Measurements from ENCODE around the gene RTN4RL1.

Gene RTN4RL1

GRCh38 chr17:2042933-2043332, 17.8 kb upstream of the RTN4RL1 start:
- no peak overlapping the region for H3K23ac ChIP-seq (ENCODE audit: low read length in 2 of 2)
- peak overlapping the region; percentile 87 for H4K91ac ChIP-seq (ENCODE audit: low read length)
- H3K9ac ChIP-seq (ENCODE audit: low read length), result peak overlapping the region; percentile 91
- H3K79me1 ChIP-seq (replicated peaks; ENCODE audit: low read length, poor library complexity, severe bottlenecking), result peaks cover 21% of the 10 kb centered on the region
- peak overlapping the region in 1 of 2 experiments; percentile 91 for H3K4me3 ChIP-seq (ENCODE audit: insufficient read depth in 1 of 2, low read depth in 1 of 2, low read length in 2 of 2)
- H3K36me3 ChIP-seq (ENCODE audit: control insufficient read depth in 1 of 2, insufficient read depth in 2 of 2, low read depth in 1 of 2, low read length in 2 of 2), result peaks cover 38 to 40% of the 10 kb centered on the region in 2 experiments
- H2BK12ac ChIP-seq (ENCODE audit: low read length in 2 of 2), result no peak overlapping the region
- peak; percentile 22 for DNase-seq
- no peaks in the 10 kb centered on the region for H3K27me3 ChIP-seq (ENCODE audit: control insufficient read depth in 1 of 2, insufficient read depth in 1 of 2, low read length in 2 of 2)
- H3K4me1 ChIP-seq (ENCODE audit: control insufficient read depth, insufficient read depth, low read depth, low read length), result peaks cover 20% of the 10 kb centered on the region
- H4K8ac ChIP-seq (ENCODE audit: low read length), result no peak overlapping the region
- H3K4me2 ChIP-seq (ENCODE audit: low read length, poor library complexity, severe bottlenecking), result peak overlapping the region; percentile 91
- H2AFZ ChIP-seq (ENCODE audit: low read depth, low read length), result no peak overlapping the region
- no peak overlapping the region for H2BK15ac ChIP-seq (ENCODE audit: low read depth, poor library complexity, severe bottlenecking)
- H2BK120ac ChIP-seq (ENCODE audit: low read depth, low read length), result no peak overlapping the region
- peak overlapping the region; percentile 24 for H2AK5ac ChIP-seq (ENCODE audit: low read length, severe bottlenecking)
- H3K27ac ChIP-seq (ENCODE audit: low read length, poor library complexity, severe bottlenecking), result peak overlapping the region; percentile 68
- H3K14ac ChIP-seq (ENCODE audit: low read length in 2 of 2), result no peak overlapping the region
- H3K18ac ChIP-seq (ENCODE audit: low read depth in 1 of 2, low read length in 2 of 2), result no peak overlapping the region
- peak overlapping the region in 1 of 2 experiments; percentile 80 for H3K4ac ChIP-seq (ENCODE audit: low read depth in 1 of 2, low read length in 2 of 2)
- H3K9me3 ChIP-seq (ENCODE audit: control insufficient read depth, low read length), result no peaks in the 10 kb centered on the region
- 96% methylated on average over 5 of the region's 5 CpGs for WGBS
- no peak overlapping the region for H2BK5ac ChIP-seq (ENCODE audit: low read depth, low read length, poor library complexity, severe bottlenecking)

- Histone ChIP-seq H3K27me3 (ENCODE audit: control insufficient read depth in 1 of 2, insufficient read depth in 1 of 2, low read length in 2 of 2) (no peaks in the 10 kb centered on the region), H2BK15ac (ENCODE audit: low read depth, poor library complexity, severe bottlenecking) (no peak overlapping the region), H3K14ac (ENCODE audit: low read length in 2 of 2) (peak overlapping the region in 1 of 2 experiments; percentile 78), H4K91ac (ENCODE audit: low read length) (peak overlapping the region; percentile 87), H4K8ac (ENCODE audit: low read length) (peak overlapping the region; percentile 95), H2AK5ac (ENCODE audit: low read length, severe bottlenecking) (peak overlapping the region; percentile 36), H3K4ac (ENCODE audit: low read depth in 1 of 2, low read length in 2 of 2) (peak overlapping the region; percentile 80 to 91), H2BK12ac (ENCODE audit: low read length in 2 of 2) (peak overlapping the region in 1 of 2 experiments; percentile 23), H3K79me1 (replicated peaks; ENCODE audit: low read length, poor library complexity, severe bottlenecking) (peaks cover 21% of the 10 kb centered on the region), H2BK5ac (ENCODE audit: low read depth, low read length, poor library complexity, severe bottlenecking) (peak overlapping the region; percentile 91), H3K4me2 (ENCODE audit: low read length, poor library complexity, severe bottlenecking) (peak overlapping the region; percentile 91), H3K4me3 (ENCODE audit: insufficient read depth in 1 of 2, low read depth in 1 of 2, low read length in 2 of 2) (peak overlapping the region; percentile 81 to 91), H3K23ac (ENCODE audit: low read length in 2 of 2) (no peak overlapping the region), H3K9me3 (ENCODE audit: control insufficient read depth, low read length) (no peaks in the 10 kb centered on the region), H3K9ac (ENCODE audit: low read length) (peak overlapping the region; percentile 91), H2BK120ac (ENCODE audit: low read depth, low read length) (peak overlapping the region; percentile 74), H3K18ac (ENCODE audit: low read depth in 1 of 2, low read length in 2 of 2) (peak overlapping the region; percentile 88 to 94), H3K27ac (ENCODE audit: low read length, poor library complexity, severe bottlenecking) (peak overlapping the region; percentile 68), H3K36me3 (ENCODE audit: control insufficient read depth in 1 of 2, insufficient read depth in 2 of 2, low read depth in 1 of 2, low read length in 2 of 2) (peaks cover 43 to 45% of the 10 kb centered on the region in 2 experiments), H2AFZ (ENCODE audit: low read depth, low read length) (no peak overlapping the region), H3K4me1 (ENCODE audit: control insufficient read depth, insufficient read depth, low read depth, low read length) (peaks cover 20% of the 10 kb centered on the region)
- peak; percentile 67 for DNase-seq
- WGBS, result 45% methylated on average over 17 of the region's 17 CpGs
Observed at GRCh38 chr17:2042390-2042847, 17.3 kb upstream of the RTN4RL1 start.

GRCh38 chr17:2041561-2042389, 16.6 kb upstream of the RTN4RL1 start, which contains the start of gene OVCA2:
Gene OVCA2, plus strand, starts transcription at chr17:2042022. Its CDS starts 26 bp downstream, at chr17:2042048.
- DNase-seq, result peak; percentile 95
- Histone ChIP-seq H3K4me3 (ENCODE audit: insufficient read depth in 1 of 2, low read depth in 1 of 2, low read length in 2 of 2) (peak within 1 kb of the TSS; percentile 91), H3K9ac (ENCODE audit: low read length) (peak within 1 kb of the TSS; percentile 91), H3K27ac (ENCODE audit: low read length, poor library complexity, severe bottlenecking) (peak within 1 kb of the TSS; percentile 68), H2AK5ac (ENCODE audit: low read length, severe bottlenecking) (peak within 1 kb of the TSS; percentile 36), H4K8ac (ENCODE audit: low read length) (peak within 1 kb of the TSS; percentile 95), H3K4ac (ENCODE audit: low read depth in 1 of 2, low read length in 2 of 2) (peak within 1 kb of the TSS; percentile 80 to 91), H3K27me3 (ENCODE audit: control insufficient read depth in 1 of 2, insufficient read depth in 1 of 2, low read length in 2 of 2) (no peaks in the 10 kb centered on the region), H3K9me3 (ENCODE audit: control insufficient read depth, low read length) (no peaks in the 10 kb centered on the region), H2BK120ac (ENCODE audit: low read depth, low read length) (peak within 1 kb of the TSS; percentile 74), H2BK15ac (ENCODE audit: low read depth, poor library complexity, severe bottlenecking) (no peak within 1 kb of the TSS), H3K79me1 (replicated peaks; ENCODE audit: low read length, poor library complexity, severe bottlenecking) (peaks cover 21% of the 10 kb centered on the region), H2AFZ (ENCODE audit: low read depth, low read length) (peak within 1 kb of the TSS; percentile 94), H4K91ac (ENCODE audit: low read length) (peak within 1 kb of the TSS; percentile 87), H3K4me2 (ENCODE audit: low read length, poor library complexity, severe bottlenecking) (peak within 1 kb of the TSS; percentile 91), H3K36me3 (ENCODE audit: control insufficient read depth in 1 of 2, insufficient read depth in 2 of 2, low read depth in 1 of 2, low read length in 2 of 2) (peaks cover 50 to 51% of the 10 kb centered on the region in 2 experiments), H2BK12ac (ENCODE audit: low read length in 2 of 2) (peak within 1 kb of the TSS; percentile 23 to 68), H3K14ac (ENCODE audit: low read length in 2 of 2) (peak within 1 kb of the TSS in 1 of 2 experiments; percentile 84), H3K4me1 (ENCODE audit: control insufficient read depth, insufficient read depth, low read depth, low read length) (peaks cover 20% of the 10 kb centered on the region), H3K18ac (ENCODE audit: low read depth in 1 of 2, low read length in 2 of 2) (peak within 1 kb of the TSS; percentile 94 to 98), H3K23ac (ENCODE audit: low read length in 2 of 2) (peak within 1 kb of the TSS in 1 of 2 experiments; percentile 75), H2BK5ac (ENCODE audit: low read depth, low read length, poor library complexity, severe bottlenecking) (peak within 1 kb of the TSS; percentile 91)
- under 1% methylated on average over 90 of the region's 93 CpGs for WGBS

- Histone ChIP-seq H3K79me1 (replicated peaks; ENCODE audit: low read length, poor library complexity, severe bottlenecking) (peaks cover 19% of the 10 kb centered on the region), H3K4me3 (ENCODE audit: insufficient read depth in 1 of 2, low read depth in 1 of 2, low read length in 2 of 2) (peak overlapping the region; percentile 91), H3K36me3 (ENCODE audit: control insufficient read depth in 1 of 2, insufficient read depth in 2 of 2, low read depth in 1 of 2, low read length in 2 of 2) (peaks cover 57 to 59% of the 10 kb centered on the region in 2 experiments), H3K23ac (ENCODE audit: low read length in 2 of 2) (no peak overlapping the region), H3K27me3 (ENCODE audit: control insufficient read depth in 1 of 2, insufficient read depth in 1 of 2, low read length in 2 of 2) (no peaks in the 10 kb centered on the region), H3K9me3 (ENCODE audit: control insufficient read depth, low read length) (no peaks in the 10 kb centered on the region), H2AFZ (ENCODE audit: low read depth, low read length) (no peak overlapping the region), H3K9ac (ENCODE audit: low read length) (peak overlapping the region; percentile 91), H3K18ac (ENCODE audit: low read depth in 1 of 2, low read length in 2 of 2) (peak overlapping the region; percentile 26 to 98), H2BK12ac (ENCODE audit: low read length in 2 of 2) (no peak overlapping the region), H4K91ac (ENCODE audit: low read length) (peak overlapping the region; percentile 74), H2AK5ac (ENCODE audit: low read length, severe bottlenecking) (no peak overlapping the region), H3K4ac (ENCODE audit: low read depth in 1 of 2, low read length in 2 of 2) (peak overlapping the region in 1 of 2 experiments; percentile 22), H2BK5ac (ENCODE audit: low read depth, low read length, poor library complexity, severe bottlenecking) (no peak overlapping the region), H2BK120ac (ENCODE audit: low read depth, low read length) (no peak overlapping the region), H4K8ac (ENCODE audit: low read length) (peak overlapping the region; percentile 16), H3K4me2 (ENCODE audit: low read length, poor library complexity, severe bottlenecking) (peak overlapping the region; percentile 89), H2BK15ac (ENCODE audit: low read depth, poor library complexity, severe bottlenecking) (no peak overlapping the region), H3K14ac (ENCODE audit: low read length in 2 of 2) (no peak overlapping the region), H3K4me1 (ENCODE audit: control insufficient read depth, insufficient read depth, low read depth, low read length) (peaks cover 20% of the 10 kb centered on the region), H3K27ac (ENCODE audit: low read length, poor library complexity, severe bottlenecking) (no peak overlapping the region)
- WGBS, result 57% methylated on average over 16 of the region's 16 CpGs
- DNase-seq, result no peak
Observed at GRCh38 chr17:2040942-2041560, 15.9 kb upstream of the RTN4RL1 start.

All from mesenchymal stem cell (in vitro differentiated cells and primary cell).